Measurements from ENCODE around the gene RNF224.

RNF224 gene

GRCh38 chr9:137268538-137269201, 41.4 kb downstream of the RNF224 start:
- Histone ChIP-seq H3K9me3 (no peaks in the 10 kb centered on the region), H3K27ac (peak overlapping the region; percentile 69 to 78), H3K4me1 (peaks cover 5 to 36% (median 24%) of the 10 kb centered on the region in 4 donors), H3K36me3 (peaks cover 36 to 93% (median 62%) of the 10 kb centered on the region in 3 donors), H3K4me3 (no peak overlapping the region), H3K27me3 (peaks cover 0 to 17% of the 10 kb centered on the region in 2 donors)
- TF ChIP-seq CTCF (IDR thresholded peaks at IDR 0.05) = no peak
- intact Hi-C loops (cut with DNase I; ENCODE audit: low total_unique reads) = no loop called here
- DNase-seq = no peak

- Histone ChIP-seq H3K27ac (peak overlapping the region; percentile 69 to 78), H3K9me3 (no peaks in the 10 kb centered on the region), H3K4me1 (peaks cover 5 to 36% (median 24%) of the 10 kb centered on the region in 4 donors), H3K27me3 (peaks cover 0 to 23% of the 10 kb centered on the region in 2 donors), H3K4me3 (no peak overlapping the region), H3K36me3 (peaks cover 30 to 90% (median 61%) of the 10 kb centered on the region in 3 donors)
- DNase-seq = peak; percentile 50 to 89
- intact Hi-C loops (cut with DNase I; ENCODE audit: low total_unique reads) = no loop called here
- TF ChIP-seq CTCF (IDR thresholded peaks at IDR 0.05) = no peak
Observed at GRCh38 chr9:137269231-137269772, 42.0 kb downstream of the RNF224 start.

DNA sequence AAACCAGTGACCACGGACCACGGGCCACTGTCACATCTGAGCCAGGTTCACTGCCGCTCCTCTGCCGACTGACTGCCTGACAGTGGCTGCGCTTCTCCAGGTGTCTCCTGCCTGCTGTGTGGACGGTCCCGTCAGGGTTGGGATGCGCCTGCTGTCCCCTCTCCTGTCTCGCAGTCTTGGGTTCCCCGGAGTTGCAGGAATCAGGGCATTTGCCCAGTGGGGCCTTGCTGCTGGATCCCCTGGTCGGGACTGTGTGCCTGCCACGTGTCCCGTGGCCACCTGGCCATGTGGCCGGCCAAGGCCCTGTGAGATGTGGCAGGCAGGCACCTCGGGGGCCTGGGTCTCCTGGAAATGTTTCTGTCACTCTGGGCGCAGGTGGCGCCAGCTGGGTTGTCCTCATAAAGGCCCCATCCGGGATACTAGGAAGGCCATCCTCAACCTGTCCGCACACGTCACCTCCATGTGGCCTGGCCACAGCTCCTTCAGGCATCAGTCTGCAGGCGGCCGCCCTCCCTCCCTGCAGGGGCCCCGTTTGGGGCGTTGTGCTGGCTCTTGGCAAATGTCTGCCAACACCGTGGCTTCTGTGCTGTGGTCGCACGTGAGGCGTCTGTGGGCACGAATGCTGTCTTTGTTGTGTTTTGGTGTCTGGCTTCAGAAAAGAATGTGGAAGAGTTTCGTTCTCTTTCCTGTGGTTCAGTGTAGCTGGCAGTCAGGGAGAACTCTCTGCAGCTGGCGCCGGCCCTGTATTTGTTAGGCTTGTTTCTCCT, 43.8 kb downstream of the RNF224 start:
- no peak overlapping the region for H3K27ac ChIP-seq
- peaks cover 23 to 72% (median 47%) of the 10 kb centered on the region in 3 donors for H3K36me3 ChIP-seq
- intact Hi-C loops (cut with DNase I; ENCODE audit: low total_unique reads) = no loop called here

DNA sequence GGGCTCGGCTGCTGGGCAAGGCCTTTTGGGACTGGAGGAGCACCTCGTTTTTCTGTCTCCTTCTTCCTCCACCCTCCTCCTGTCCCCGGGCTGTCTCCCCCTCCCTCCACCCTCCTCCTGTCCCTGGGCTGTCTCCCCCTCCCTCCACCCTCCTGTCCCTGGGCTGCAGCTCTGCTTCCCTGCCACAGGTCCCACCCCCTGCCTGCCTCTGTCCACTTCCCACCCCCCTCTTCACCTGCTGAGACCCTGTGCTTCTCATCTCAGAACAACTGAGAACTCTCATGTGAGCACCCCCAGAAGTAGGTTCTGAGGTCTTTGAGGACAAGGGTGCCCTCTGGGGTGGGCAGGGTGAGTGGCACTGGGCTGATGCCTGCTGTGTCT, 44.4 kb downstream of the RNF224 start:
- H3K4me1 ChIP-seq = peaks cover 5 to 48% (median 38%) of the 10 kb centered on the region in 4 donors
- H3K36me3 ChIP-seq = peaks cover 20 to 66% (median 42%) of the 10 kb centered on the region in 3 donors
- no peak overlapping the region for H3K27ac ChIP-seq
- no peak for DNase-seq
- H3K27me3 ChIP-seq = peaks cover 0 to 30% of the 10 kb centered on the region in 2 donors
- H3K9me3 ChIP-seq = no peaks in the 10 kb centered on the region
- TF ChIP-seq CTCF (IDR thresholded peaks at IDR 0.05) = no peak
- no peak overlapping the region for H3K4me3 ChIP-seq
- intact Hi-C loops (cut with DNase I; ENCODE audit: low total_unique reads) = no loop called here

More for the DNA sequence above, 43.8 kb downstream of the RNF224 start:
- no peak for DNase-seq
- TF ChIP-seq CTCF (IDR thresholded peaks at IDR 0.05) = no peak
- H3K9me3 ChIP-seq = no peaks in the 10 kb centered on the region
- no peak overlapping the region for H3K4me3 ChIP-seq
- peaks cover 0 to 26% of the 10 kb centered on the region in 2 donors for H3K27me3 ChIP-seq
- peaks cover 5 to 42% (median 33%) of the 10 kb centered on the region in 4 donors for H3K4me1 ChIP-seq

- no peak overlapping the region for H3K4me3 ChIP-seq
- DNase-seq = peak in 1 of 2 donors; percentile 40
- H3K4me1 ChIP-seq = peaks cover 5 to 56% (median 46%) of the 10 kb centered on the region in 4 donors
- H3K27me3 ChIP-seq = peaks cover 0 to 38% of the 10 kb centered on the region in 2 donors
- H3K36me3 ChIP-seq = peaks cover 20 to 58% (median 34%) of the 10 kb centered on the region in 3 donors
- H3K27ac ChIP-seq = no peak overlapping the region
- no peaks in the 10 kb centered on the region for H3K9me3 ChIP-seq
- intact Hi-C loops (cut with DNase I; ENCODE audit: low total_unique reads) = no loop called here
- no peak for TF ChIP-seq CTCF (IDR thresholded peaks at IDR 0.05)
Observed at GRCh38 chr9:137272241-137273094, 45.2 kb downstream of the RNF224 start.

Measured in tibial artery (tissue), 4 donors.